ENCODE results near the gene UTS2B.

DNA sequence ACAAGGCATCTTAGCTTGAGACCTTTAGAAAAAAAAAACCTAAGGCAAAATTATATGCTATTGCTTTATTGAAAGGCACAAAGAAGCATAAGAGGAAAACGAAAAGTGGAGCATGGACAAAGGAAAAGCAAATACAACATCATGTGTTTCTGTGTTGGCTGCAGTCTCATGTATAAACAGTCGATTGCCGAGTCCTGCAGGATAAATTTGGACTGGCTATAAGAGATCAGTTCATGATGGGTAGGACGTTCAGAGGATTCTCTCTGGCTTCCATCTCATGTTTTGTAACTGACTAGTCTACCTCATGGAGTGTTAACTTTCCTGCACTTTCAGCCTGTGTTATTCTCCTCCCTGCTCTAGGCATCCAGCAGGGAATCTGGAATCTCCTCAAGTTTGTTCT lies 23.0 kb downstream of the UTS2B start:
- TF ChIP-seq, protein P1, sequence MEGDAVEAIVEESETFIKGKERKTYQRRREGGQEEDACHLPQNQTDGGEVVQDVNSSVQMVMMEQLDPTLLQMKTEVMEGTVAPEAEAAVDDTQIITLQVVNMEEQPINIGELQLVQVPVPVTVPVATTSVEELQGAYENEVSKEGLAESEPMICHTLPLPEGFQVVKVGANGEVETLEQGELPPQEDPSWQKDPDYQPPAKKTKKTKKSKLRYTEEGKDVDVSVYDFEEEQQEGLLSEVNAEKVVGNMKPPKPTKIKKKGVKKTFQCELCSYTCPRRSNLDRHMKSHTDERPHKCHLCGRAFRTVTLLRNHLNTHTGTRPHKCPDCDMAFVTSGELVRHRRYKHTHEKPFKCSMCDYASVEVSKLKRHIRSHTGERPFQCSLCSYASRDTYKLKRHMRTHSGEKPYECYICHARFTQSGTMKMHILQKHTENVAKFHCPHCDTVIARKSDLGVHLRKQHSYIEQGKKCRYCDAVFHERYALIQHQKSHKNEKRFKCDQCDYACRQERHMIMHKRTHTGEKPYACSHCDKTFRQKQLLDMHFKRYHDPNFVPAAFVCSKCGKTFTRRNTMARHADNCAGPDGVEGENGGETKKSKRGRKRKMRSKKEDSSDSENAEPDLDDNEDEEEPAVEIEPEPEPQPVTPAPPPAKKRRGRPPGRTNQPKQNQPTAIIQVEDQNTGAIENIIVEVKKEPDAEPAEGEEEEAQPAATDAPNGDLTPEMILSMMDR (IDR thresholded peaks at IDR 0.05; ENCODE audit: low read depth, low read length), result no peak
- TF ChIP-seq EZH2phosphoT487 (IDR thresholded peaks at IDR 0.05; ENCODE audit: low read depth), result no peak
